Loucy (cell line): ENCODE data around the gene SEC16A.

Experiments
- EZH2phosphoT487 ChIP-seq: fragments of 200-600 bp; IDR thresholded peaks from 2 replicates; pipeline ENCODE4 v1.6.1; 2018; ENCODE audit warnings: antibody characterized with exemption, mild to moderate bottlenecking, moderate library complexity, borderline replicate concordance
- TF ChIP-seq, protein P1 (sequence below): fragments of 200-600 bp; sonication (generic); conservative IDR thresholded peaks from 2 replicates; pipeline ENCODE4 v1.5.1; 2014; ENCODE audit warnings: mild to moderate bottlenecking, antibody characterized with exemption, low read length

DNA sequence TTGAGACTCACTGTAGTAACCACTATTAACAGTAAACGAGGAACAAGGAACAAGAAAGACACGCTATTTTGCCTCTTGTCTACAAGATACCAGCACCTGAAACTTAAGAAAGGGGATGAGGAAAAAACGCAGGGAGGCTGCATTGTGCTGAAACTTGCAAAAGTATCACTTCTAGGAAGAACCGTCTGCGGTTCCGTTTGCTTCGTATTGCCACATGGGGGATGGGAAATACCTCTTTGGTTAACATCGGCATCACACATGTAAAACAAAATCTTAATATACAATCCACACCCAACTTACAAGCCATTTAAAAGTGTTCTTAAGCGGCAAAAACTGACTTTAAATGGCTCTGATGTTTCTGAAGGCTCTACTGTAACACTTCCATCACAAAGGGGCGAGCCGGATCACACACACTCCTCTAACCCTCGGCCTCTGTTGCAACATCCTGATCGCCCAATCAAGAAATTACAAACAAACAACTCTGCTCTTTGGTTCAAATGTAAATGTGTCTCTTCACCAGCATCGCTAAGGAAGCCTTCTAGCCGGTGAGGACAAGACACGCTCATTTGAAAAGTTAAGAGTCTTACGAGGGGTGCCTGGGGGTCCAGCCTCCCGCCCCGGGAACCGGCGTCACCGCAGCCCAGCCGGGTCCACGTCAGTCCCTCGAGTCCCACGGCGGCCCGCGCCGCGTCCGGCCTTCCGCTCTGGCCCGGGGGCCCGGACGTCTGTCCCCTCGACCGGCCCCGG is 621 bp downstream of the SEC16A start:
- TF ChIP-seq, protein P1, sequence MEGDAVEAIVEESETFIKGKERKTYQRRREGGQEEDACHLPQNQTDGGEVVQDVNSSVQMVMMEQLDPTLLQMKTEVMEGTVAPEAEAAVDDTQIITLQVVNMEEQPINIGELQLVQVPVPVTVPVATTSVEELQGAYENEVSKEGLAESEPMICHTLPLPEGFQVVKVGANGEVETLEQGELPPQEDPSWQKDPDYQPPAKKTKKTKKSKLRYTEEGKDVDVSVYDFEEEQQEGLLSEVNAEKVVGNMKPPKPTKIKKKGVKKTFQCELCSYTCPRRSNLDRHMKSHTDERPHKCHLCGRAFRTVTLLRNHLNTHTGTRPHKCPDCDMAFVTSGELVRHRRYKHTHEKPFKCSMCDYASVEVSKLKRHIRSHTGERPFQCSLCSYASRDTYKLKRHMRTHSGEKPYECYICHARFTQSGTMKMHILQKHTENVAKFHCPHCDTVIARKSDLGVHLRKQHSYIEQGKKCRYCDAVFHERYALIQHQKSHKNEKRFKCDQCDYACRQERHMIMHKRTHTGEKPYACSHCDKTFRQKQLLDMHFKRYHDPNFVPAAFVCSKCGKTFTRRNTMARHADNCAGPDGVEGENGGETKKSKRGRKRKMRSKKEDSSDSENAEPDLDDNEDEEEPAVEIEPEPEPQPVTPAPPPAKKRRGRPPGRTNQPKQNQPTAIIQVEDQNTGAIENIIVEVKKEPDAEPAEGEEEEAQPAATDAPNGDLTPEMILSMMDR, result no peak
- TF ChIP-seq EZH2phosphoT487, result no peak
